Fibroblast of mammary gland (primary cell): Measurements from ENCODE around the gene SLC15A5.
A peak's percentile ranks its signal among the peaks of the same experiment; 100 is the strongest.

Source experiments
- DNase-seq: peaks from one replicate; pipeline ENCODE4 v3.0.0-alpha.2; 2010; ENCODE audit warnings: low read depth
- H3K4me3 ChIP-seq: 2 replicates; pipeline ENCODE4 v1.5.1; 2011; ENCODE audit warnings: low read depth, mild to moderate bottlenecking, low read length, moderate library complexity; ENCODE audit not compliant: control insufficient read depth
- TF ChIP-seq, protein P1 (sequence below): conservative IDR thresholded peaks from 2 replicates; pipeline ENCODE4 v1.5.1; 2011; ENCODE audit warnings: low read depth, low read length, inconsistent platforms; ENCODE audit not compliant: control insufficient read depth, insufficient read depth

SLC15A5 gene

GRCh38 chr12:16163146-16163545 is 114.3 kb downstream of the SLC15A5 start:
- H3K4me3 ChIP-seq = no peak overlapping the region
- TF ChIP-seq, protein P1, sequence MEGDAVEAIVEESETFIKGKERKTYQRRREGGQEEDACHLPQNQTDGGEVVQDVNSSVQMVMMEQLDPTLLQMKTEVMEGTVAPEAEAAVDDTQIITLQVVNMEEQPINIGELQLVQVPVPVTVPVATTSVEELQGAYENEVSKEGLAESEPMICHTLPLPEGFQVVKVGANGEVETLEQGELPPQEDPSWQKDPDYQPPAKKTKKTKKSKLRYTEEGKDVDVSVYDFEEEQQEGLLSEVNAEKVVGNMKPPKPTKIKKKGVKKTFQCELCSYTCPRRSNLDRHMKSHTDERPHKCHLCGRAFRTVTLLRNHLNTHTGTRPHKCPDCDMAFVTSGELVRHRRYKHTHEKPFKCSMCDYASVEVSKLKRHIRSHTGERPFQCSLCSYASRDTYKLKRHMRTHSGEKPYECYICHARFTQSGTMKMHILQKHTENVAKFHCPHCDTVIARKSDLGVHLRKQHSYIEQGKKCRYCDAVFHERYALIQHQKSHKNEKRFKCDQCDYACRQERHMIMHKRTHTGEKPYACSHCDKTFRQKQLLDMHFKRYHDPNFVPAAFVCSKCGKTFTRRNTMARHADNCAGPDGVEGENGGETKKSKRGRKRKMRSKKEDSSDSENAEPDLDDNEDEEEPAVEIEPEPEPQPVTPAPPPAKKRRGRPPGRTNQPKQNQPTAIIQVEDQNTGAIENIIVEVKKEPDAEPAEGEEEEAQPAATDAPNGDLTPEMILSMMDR = no peak
- DNase-seq = no peak

DNA sequence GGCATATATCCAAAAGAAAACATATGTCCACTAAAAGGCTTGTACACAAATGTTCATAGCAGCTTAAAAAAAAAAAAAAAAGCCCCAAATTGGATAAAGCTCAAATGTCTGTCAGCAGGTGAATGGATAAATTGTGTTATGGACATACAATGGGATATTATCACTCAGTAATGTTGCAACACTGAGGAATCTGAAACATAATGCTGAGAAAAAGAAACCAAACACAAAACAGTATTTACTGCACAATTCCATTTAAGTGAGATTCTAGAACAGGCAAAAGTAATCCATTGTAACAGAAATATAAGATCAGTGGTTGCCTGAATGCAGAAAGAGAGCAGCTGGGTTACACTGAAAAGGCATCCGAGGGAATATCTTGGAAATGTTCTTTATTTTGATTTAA is 117.9 kb downstream of the SLC15A5 start:
- TF ChIP-seq, protein P1 = no peak
- no peak for DNase-seq
- H3K4me3 ChIP-seq = no peak overlapping the region

- DNase-seq = no peak
- TF ChIP-seq, protein P1 = no peak
- H3K4me3 ChIP-seq = no peak overlapping the region
These were observed 119.4 kb downstream of the SLC15A5 start for GRCh38 chr12:16158050-16158449.

DNA sequence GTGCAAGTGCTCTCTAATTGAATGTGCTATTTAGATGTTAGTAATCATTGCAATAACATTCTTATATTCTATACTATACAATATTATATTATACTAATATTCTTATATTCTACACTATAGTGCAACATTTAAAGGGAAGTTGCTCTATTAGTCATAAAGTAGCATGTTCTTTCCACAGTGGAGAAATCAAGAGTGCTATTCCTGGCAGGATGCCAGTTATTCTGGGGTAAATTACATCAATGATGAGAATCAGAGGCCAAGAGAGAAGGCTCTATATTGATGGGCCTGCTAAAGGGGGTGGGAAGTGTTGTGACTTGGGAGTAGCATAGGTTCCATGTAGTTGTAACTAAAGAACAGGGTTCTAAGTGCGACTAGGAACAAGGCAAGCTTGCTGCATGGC is 121.5 kb downstream of the SLC15A5 start:
- TF ChIP-seq, protein P1 = no peak
- H3K4me3 ChIP-seq = no peak overlapping the region
- DNase-seq = peak; percentile 28

- TF ChIP-seq, protein P1 = no peak
- DNase-seq = no peak
- H3K4me3 ChIP-seq = no peak overlapping the region
These were observed 122.5 kb downstream of the SLC15A5 start for GRCh38 chr12:16154990-16155389.

DNA sequence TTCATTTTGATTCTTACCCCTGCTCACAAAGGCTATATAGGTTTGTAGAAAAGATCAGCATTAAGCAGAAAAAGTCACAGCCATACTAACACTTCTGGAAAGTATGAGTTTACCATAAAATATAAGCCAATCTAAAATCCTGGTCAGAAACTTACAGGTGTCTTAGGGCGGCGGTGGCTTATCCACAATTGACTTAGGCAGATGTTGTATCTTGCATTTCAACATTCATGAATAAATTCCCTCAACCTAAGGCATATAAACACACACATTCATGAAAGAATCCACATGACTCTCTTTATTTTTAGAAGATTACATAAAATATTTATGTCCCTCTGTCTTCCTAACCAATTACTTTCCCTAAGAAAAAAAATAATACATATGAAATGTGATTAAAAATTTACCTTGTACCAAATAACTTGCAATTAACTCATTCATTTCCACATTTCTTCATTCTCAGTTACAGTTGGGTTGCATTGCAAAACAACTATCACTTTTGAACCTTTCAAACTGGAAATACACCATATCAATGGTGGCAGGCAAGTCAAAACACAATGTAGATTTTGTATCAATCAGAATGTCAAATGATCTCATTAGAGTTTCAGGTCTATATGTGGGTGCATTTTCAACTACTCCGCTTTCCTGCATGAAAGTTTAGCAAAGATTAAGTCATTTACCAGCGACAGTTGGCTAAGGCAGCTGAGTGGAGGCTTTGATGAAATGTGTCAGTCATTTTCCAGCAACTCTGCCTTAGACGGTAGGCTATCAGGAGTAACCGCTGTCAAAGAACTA is 124.4 kb downstream of the SLC15A5 start:
- TF ChIP-seq, protein P1 = no peak
- H3K4me3 ChIP-seq = no peak overlapping the region
- no peak for DNase-seq
